H4 (cell line): Measurements from ENCODE around the gene IFNW1. TPM values are rescaled to one million over a fixed set of nuclear protein-coding genes. Genes with fewer than 3 reads are reported as not detected.

Experiments
- DNase-seq: peaks from one replicate; pipeline ENCODE4 v3.0.0-alpha.2; 2015; ENCODE audit warnings: low spot score
- total RNA-seq: library from RNA; depleted of rRNA; stranded (reverse); fragments of >200 nt; shearing (Covaris generic); gene quantifications from 2 replicates; pipeline ENCODE4 v1.2.3, GENCODE V29; 2014; rRNA removed

Gene IFNW1
- total RNA-seq, 1 experiment from 2014 or later = not detected

- DNase-seq = peak; percentile 24
These were observed 30.7 kb downstream of the IFNW1 start for GRCh38 chr9:21110708-21111576.

- no peak for DNase-seq
These were observed 36.8 kb downstream of the IFNW1 start for GRCh38 chr9:21104787-21105186.

GRCh38 chr9:21102305-21102704 lies 39.3 kb downstream of the IFNW1 start:
- no peak for DNase-seq

DNA sequence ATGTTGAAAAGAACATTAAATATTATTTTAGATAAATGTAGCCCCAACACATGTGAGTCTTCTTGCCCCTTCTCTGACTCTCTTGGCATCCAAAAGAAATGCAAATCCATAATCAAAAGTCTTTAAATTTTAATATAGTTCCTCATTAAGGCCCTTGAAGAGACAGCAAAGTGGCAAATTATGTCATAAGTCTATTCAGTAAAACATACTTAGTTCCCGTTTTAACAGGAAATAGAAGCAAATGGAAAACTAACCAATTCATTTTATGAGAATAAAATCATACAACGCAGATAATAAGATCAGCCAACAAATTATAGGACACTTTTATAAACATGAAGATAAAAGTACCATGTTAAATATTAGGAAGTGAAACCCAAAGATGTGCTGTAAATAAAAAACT lies 43.8 kb downstream of the IFNW1 start:
- no peak for DNase-seq

- no peak for DNase-seq
These were observed 44.8 kb downstream of the IFNW1 start for GRCh38 chr9:21096901-21097255.

DNA sequence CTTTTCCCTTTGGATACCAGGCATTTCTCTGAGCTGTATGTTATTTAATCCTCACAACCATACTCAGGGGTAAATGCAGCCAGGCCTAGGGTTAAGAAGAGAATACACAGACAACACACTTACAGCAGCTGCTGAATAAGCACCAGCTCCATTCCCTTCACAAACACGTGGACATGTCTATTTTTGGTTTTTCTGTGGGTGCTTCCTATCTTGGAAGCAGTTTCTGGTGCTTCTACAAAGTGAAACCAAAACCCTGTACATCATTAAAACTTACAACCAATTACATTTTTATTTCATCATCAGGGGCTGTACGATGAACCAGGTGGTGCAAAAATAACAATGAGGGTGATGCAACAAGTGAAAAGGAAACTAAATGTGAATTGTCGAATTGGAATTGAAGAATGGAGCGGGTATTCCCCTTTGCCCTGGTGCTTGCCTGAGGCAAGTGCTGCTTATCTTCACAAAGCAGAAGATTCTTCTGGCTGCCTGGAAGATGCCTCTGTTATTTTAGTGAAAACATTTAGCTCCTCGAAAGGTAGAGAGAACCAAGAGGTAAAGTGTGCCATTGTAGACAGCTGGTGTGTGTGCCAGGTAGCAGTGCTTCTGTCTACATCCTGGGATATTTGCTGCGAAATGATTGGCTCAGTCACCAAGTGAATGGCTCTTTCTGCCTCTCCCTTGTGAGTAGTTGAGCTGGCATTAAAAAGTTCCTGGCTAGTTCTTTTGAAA lies 45.3 kb downstream of the IFNW1 start:
- peak; percentile 51 for DNase-seq

GRCh38 chr9:21095561-21095960 lies 46.1 kb downstream of the IFNW1 start:
- no peak for DNase-seq

Other genes with a start within 250 kb of the IFNW1 start
- not detected in 2 replicates for gene HACD4, start 110.2 kb downstream of the IFNW1 start, total RNA-seq
- not detected in 2 replicates for gene IFNB1, start 63.9 kb downstream of the IFNW1 start, total RNA-seq
- gene IFNA21, start 24.8 kb upstream of the IFNW1 start, total RNA-seq = 0.15 TPM in 1 of 2 replicates, not detected in the other
- 0.27 TPM in 1 of 2 replicates, not detected in the other for gene IFNA4, start 45.8 kb upstream of the IFNW1 start, total RNA-seq
- gene IFNA7, start 60.4 kb upstream of the IFNW1 start, total RNA-seq = not detected in 2 replicates
- not detected in 2 replicates for gene IFNA10, start 65.3 kb upstream of the IFNW1 start, total RNA-seq
- gene IFNA16, start 75.5 kb upstream of the IFNW1 start, total RNA-seq = not detected in 2 replicates
- gene IFNA17, start 86.4 kb upstream of the IFNW1 start, total RNA-seq = not detected in 2 replicates
- 0.31 TPM in 1 of 2 replicates, not detected in the other for gene IFNA14, start 98.2 kb upstream of the IFNW1 start, total RNA-seq
- not detected in 2 replicates for gene IFNA5, start 163.5 kb upstream of the IFNW1 start, total RNA-seq
- gene KLHL9, start 193.6 kb upstream of the IFNW1 start, total RNA-seq = 0.06 TPM in 1 of 2 replicates, not detected in the other
- gene IFNA6, start 209.1 kb upstream of the IFNW1 start, total RNA-seq = not detected in 2 replicates
- gene IFNA13, start 226.2 kb upstream of the IFNW1 start, total RNA-seq = not detected in 2 replicates
- gene IFNA2, start 243.6 kb upstream of the IFNW1 start, total RNA-seq = not detected in 2 replicates